K562 (cell line): ENCODE data around the gene KIT. TPM values are rescaled to one million over a fixed set of nuclear protein-coding genes. Genes with fewer than 3 reads are reported as not detected.

Source experiments
- ATAC-seq: fragments of 200-7000 bp; cut with Tn5 transposase; 3 replicates; pipeline ENCODE4 v1.9.1; 2020; ENCODE audit warnings: moderate library complexity
- BruUV-seq: library from RNA; stranded (reverse); fragments of 400-500 nt; replicated peaks from 2 replicates; lab custom pipeline; 2021; lab: Mats Ljungman, UMichigan
- CTCF ChIA-PET: fragments of 300-600 bp; formaldehyde crosslinking; extraction: SDS; loops from one replicate; lab custom pipeline; 2021; ENCODE audit warnings: low intra/inter-chr PET ratio; lab: Yijun Ruan, JAX
- POLR2A ChIA-PET: fragments of 300-600, 350-650 bp; sonication (Branson Sonifier 250); formaldehyde crosslinking; extraction: SDS; loops from one replicate; lab custom pipeline; 2021; ENCODE audit warnings: antibody characterized with exemption, inconsistent platforms; lab: Yijun Ruan, JAX
- DNase-seq, 4 experiments: peaks; one replicate each; pipeline versions ENCODE4 v3.0.0 to v3.0.0-alpha.2; 2011 to 2018; ENCODE audit warnings: low spot score in 3 of 4, mixed read lengths in 3 of 4; ENCODE audit errors: extremely low read depth in 1 of 4
- FAIRE-seq: peaks from 2 replicates; lab custom pipeline; 2011; peaks lifted over from hg19 to GRCh38; lab: Jason Lieb, UNC
- H2AFZ ChIP-seq: 2 replicates; pipeline ENCODE4 v1.6.0; 2011; ENCODE audit warnings: low read depth, low read length, control low read depth, inconsistent platforms
- H3K27ac ChIP-seq: fragments of 200-600 bp; 3 replicates; pipeline ENCODE4 v1.8.0; 2011; ENCODE audit warnings: low read depth, mild to moderate bottlenecking, control low read depth, inconsistent platforms, low read length, moderate library complexity, mixed read lengths; ENCODE audit errors: extremely low read depth
- H3K27me3 ChIP-seq, 2 experiments: fragments of 300-600 bp in 1 of 2; 2 replicates in 1 of 2; 3 replicates in 1 of 2; pipeline versions ENCODE4 v1.6.0 to v1.8.0; 2011; ENCODE audit warnings: inconsistent platforms in 2 of 2, low read length in 2 of 2, mild to moderate bottlenecking in 1 of 2, mixed read lengths in 1 of 2, moderate library complexity in 1 of 2; ENCODE audit not compliant: control insufficient read depth in 2 of 2, insufficient read depth in 2 of 2
- H3K36me3 ChIP-seq: fragments of 300-600 bp; 3 replicates; pipeline ENCODE4 v1.8.0; 2011; ENCODE audit warnings: mild to moderate bottlenecking, low read length, inconsistent platforms; ENCODE audit not compliant: control insufficient read depth, insufficient read depth
- H3K4me1 ChIP-seq, 2 experiments: fragments of 200-600 bp in 1 of 2; replicated peaks in 1 of 2; 2 replicates in 1 of 2; 3 replicates in 1 of 2; pipeline versions ENCODE4 v1.5.1 to v1.8.0; 2011; ENCODE audit warnings: inconsistent platforms in 2 of 2, low read length in 2 of 2, mild to moderate bottlenecking in 1 of 2, mixed read lengths in 1 of 2, moderate library complexity in 1 of 2; ENCODE audit not compliant: control insufficient read depth in 2 of 2, insufficient read depth in 2 of 2
- H3K4me2 ChIP-seq: 2 replicates; pipeline ENCODE4 v1.6.1; 2011; ENCODE audit warnings: low read length, control low read depth, inconsistent platforms, mixed read lengths; ENCODE audit not compliant: insufficient read depth
- H3K4me3 ChIP-seq: fragments of 200-600 bp; sonication (generic), shearing (Covaris generic); 2 replicates; pipeline ENCODE4 v1.5.1; 2016; ENCODE audit warnings: control low read depth, inconsistent platforms
- H3K79me2 ChIP-seq: fragments of 200-600 bp; 3 replicates; pipeline ENCODE4 v1.8.0; 2011; ENCODE audit warnings: low read length, inconsistent platforms; ENCODE audit not compliant: control insufficient read depth, insufficient read depth
- H3K9ac ChIP-seq, 2 experiments: 2 replicates each; pipeline versions ENCODE4 v1.6.0 to v1.6.1; 2011; ENCODE audit warnings: low read depth in 2 of 2, low read length in 2 of 2, control low read depth in 1 of 2, inconsistent platforms in 1 of 2, mild to moderate bottlenecking in 1 of 2, mixed read lengths in 1 of 2; ENCODE audit not compliant: insufficient read depth in 1 of 2
- H3K9me1 ChIP-seq: one replicate; pipeline ENCODE4 v1.6.0; 2011; ENCODE audit warnings: inconsistent platforms, mild to moderate bottlenecking, low read length, moderate library complexity; ENCODE audit not compliant: control insufficient read depth, insufficient read depth
- H3K9me3 ChIP-seq: replicated peaks from 2 replicates; pipeline ENCODE4 v1.5.1; 2011; ENCODE audit warnings: low read depth, low read length, inconsistent platforms; ENCODE audit not compliant: control insufficient read depth, insufficient read depth
- H4K20me1 ChIP-seq: replicated peaks from 2 replicates; pipeline ENCODE4 v1.6.1; 2011; ENCODE audit warnings: low read length, inconsistent platforms, mixed read lengths; ENCODE audit not compliant: control insufficient read depth, insufficient read depth
- ASH1L ChIP-seq: fragments of 450-650 bp; IDR thresholded peaks from 2 replicates; pipeline ENCODE4 v1.6.1; 2018; ENCODE audit warnings: borderline replicate concordance, mild to moderate bottlenecking, low read depth; ENCODE audit not compliant: partially characterized antibody
- CEBPB ChIP-seq: fragments of 450-650 bp; IDR thresholded peaks from 2 replicates; pipeline ENCODE4 v1.6.1; 2016; ENCODE audit warnings: missing genetic modification characterization, missing compliant biosample characterization
- CEBPG ChIP-seq, 3 experiments: fragments of 200-800 bp in 1 of 3; sonication (Bioruptor generic) in 1 of 3; sonication (generic) in 1 of 3; formaldehyde crosslinking in 1 of 3; IDR thresholded peaks in 2 of 3; conservative IDR thresholded peaks in 1 of 3; 2 replicates each; pipeline versions ENCODE4 v1.6.1 to v1.8.0; 2016 to 2022; ENCODE audit warnings: missing compliant biosample characterization in 2 of 3, missing genetic modification characterization in 2 of 3, mild to moderate bottlenecking in 1 of 3, missing genetic modification reagents in 1 of 3
- CTCF ChIP-seq, 3 experiments: IDR thresholded peaks in 2 of 3; conservative IDR thresholded peaks in 1 of 3; 2 replicates each; pipeline ENCODE4 v1.5.1; 2011 to 2012; ENCODE audit warnings: low read length in 3 of 3, mild to moderate bottlenecking in 3 of 3, control low read depth in 2 of 3, improper control_type of control experiment in 1 of 3, inconsistent platforms in 1 of 3, low read depth in 1 of 3, mixed read lengths in 1 of 3, moderate library complexity in 1 of 3; ENCODE audit not compliant: insufficient read depth in 2 of 3
- SLC30A9 ChIP-seq: fragments of 250-450 bp; sonication (Bioruptor Pico); IDR thresholded peaks from 2 replicates; pipeline ENCODE4 v1.8.0; 2022; ENCODE audit warnings: mild to moderate bottlenecking, moderate library complexity
- U2AF2 ChIP-seq: fragments of 200-400 bp; formaldehyde crosslinking; optimal IDR thresholded peaks from 2 replicates; pipeline ENCODE3; 2017; ENCODE audit warnings: low read depth, mild to moderate bottlenecking, low read length
- ZBTB2 ChIP-seq: fragments of 450-650 bp; IDR thresholded peaks from 2 replicates; pipeline ENCODE4 v1.6.1; 2016; ENCODE audit warnings: antibody characterized with exemption
- ZNF24 ChIP-seq: fragments of 450-650 bp; IDR thresholded peaks from 2 replicates; pipeline ENCODE4 v1.6.1; 2016
- WGBS: fragments of 100-300 bp; shearing (Covaris generic); methylation state at CpG from one replicate; pipeline ENCODE4 v1.1.6; 2016; ENCODE audit warnings: low coverage, mixed read lengths; ENCODE audit not compliant: insufficient coverage; ENCODE audit errors: missing lambda C conversion rate; 5-methylcytosine and 5-hydroxymethylcytosine counted together
- in situ Hi-C: fragments of 300-500 bp; cut with MboI; formaldehyde crosslinking; loops from 4 replicates; pipeline ENCODE4 v1.15.0; 2018; ENCODE audit warnings: inconsistent platforms, mixed read lengths
- intact Hi-C: fragments of 100-400 bp; cut with micrococcal nuclease; formaldehyde crosslinking; loops from 2 replicates; pipeline ENCODE4 v1.14.2; 2022
- polyA plus RNA-seq, 8 experiments: library from polyadenylated mRNA; depleted of rRNA in 4 of 8; stranded (reverse) in 5 of 8; unstranded in 3 of 8; fragments of >200 nt; fragmentation: Nextera tagmentation in 2 of 8; fragmentation: Illumina TruSeq in 1 of 8; extraction: Ambion mirVana in 2 of 8; extraction: Trizol in 1 of 8; gene quantifications; 2 replicates each; pipeline versions ENCODE4 v1.2.1 to v1.2.3, GENCODE V29; 2011 to 2014; ENCODE audit warnings: inconsistent platforms in 1 of 8, missing spikeins in 1 of 8
- total RNA-seq, 7 experiments: library from RNA; depleted of rRNA in 6 of 7; stranded (reverse); fragments of >200 nt in 6 of 7; fragmentation: Illumina TruSeq in 2 of 7; extraction: Trizol in 2 of 7; gene quantifications; 2 replicates each; pipeline versions ENCODE4 v1.2.1 to v1.2.3, GENCODE V29; 2011 to 2021; ENCODE audit warnings: low replicate concordance in 1 of 7

KIT gene
- total and polyA plus RNA-seq, 9 of the 15 experiments (the other 6 are each of a cell fraction or from before 2014, with no cell fraction given): 0.27 to 5.6 (median 0.57) TPM

GRCh38 chr4:54707406-54707805 lies 49.6 kb downstream of the KIT start (continued):
- TF ChIP-seq CTCF (IDR thresholded peaks at IDR 0.05 in 2 of 3, conservative IDR thresholded peaks at IDR 0.05 in 1 of 3; ENCODE audit: insufficient read depth in 2 of 3, low read depth in 1 of 3, low read length in 3 of 3) (no peak), ASH1L (no peak)
- TF ChIP-seq, all 486 proteins: peak for 0

DNA sequence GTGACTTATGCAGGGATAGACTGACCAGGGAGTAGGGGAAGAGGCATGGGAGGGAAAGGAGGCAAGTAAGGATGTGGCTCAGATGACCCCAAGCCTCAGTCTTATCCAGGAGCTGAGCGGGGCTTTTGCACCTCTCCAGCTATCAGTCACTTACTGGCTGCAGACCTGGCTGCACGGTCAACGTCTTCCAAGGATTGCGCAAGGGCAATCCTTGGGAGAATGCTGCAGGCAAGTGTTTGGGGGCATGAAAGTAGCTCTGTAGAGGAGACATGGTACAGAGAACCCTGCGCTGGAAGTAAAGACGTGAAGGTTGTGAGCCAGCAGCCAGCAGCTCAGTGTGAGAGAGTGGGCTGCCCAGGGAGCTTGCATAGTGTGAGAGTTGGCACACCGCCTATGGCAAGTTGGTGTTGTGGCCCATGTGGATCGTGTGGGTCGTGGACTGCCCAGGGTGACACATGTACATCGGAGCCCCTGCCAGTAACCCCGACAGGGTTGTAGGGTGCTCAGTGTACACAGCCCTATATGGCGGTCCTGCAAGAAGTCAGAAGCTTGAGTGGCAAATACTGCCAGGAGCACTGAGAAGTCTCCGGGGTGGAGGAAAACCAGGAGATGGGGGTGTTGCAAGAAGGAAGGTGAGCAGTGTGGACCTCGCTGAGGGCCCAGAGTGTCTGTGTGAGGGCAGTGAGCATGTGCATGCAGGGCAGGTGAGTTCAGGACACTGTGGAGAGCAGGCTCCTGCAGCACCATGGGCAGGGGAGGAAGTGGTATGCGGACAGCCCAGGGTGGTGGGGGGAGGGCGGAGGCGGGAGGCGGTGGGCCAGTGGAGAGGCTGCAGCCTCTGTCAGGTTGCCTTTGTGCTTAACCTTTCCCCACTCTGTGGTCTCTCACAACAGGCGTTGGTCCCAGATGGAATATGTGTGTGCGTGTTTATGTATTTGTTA lies 50.9 kb downstream of the KIT start:
- H3K79me2 ChIP-seq: no peaks in the 10 kb centered on the region
- H3K36me3 ChIP-seq: no peaks in the 10 kb centered on the region
- BruUV-seq: no TSS peak
- CTCF ChIA-PET: interaction anchor here (0.6 kb wide), 1 partner anchor 57 kb away, joined by 3 read pairs; no protein-coding TSS in a partner anchor
- DNase-seq: no peak
- intact Hi-C loops: no loop called here
- TF ChIP-seq U2AF2 (no peak), CEBPB (tag) (peak; percentile 82), SLC30A9 (CRISPR knock-in tag) (no peak), CEBPG (CRISPR knock-in tag; IDR thresholded peaks at IDR 0.05) (no peak), CEBPG (tag; conservative IDR thresholded peaks at IDR 0.05 in 1 of 2, IDR thresholded peaks at IDR 0.05 in 1 of 2) (peak; percentile 39 to 81), ZBTB2 (no peak), ZNF24 (no peak)
- TF ChIP-seq, all 486 proteins: peak for 2
- Histone ChIP-seq H3K4me3 (no peak overlapping the region), H3K4me2 (no peak overlapping the region), H3K9ac (no peak overlapping the region), H2AFZ (no peak overlapping the region), H4K20me1 (no peaks in the 10 kb centered on the region), H3K9me1 (no peaks in the 10 kb centered on the region), H3K27ac (no peak overlapping the region), H3K27me3 (peaks cover 0 to 11% of the 10 kb centered on the region in 2 experiments; a peak in 2 of 5 replicates), H3K4me1 (no peaks in the 10 kb centered on the region), H3K9me3 (no peaks in the 10 kb centered on the region)
- WGBS: 13% methylated on average over 16 of the region's 20 CpGs
- in situ Hi-C loops: no loop called here
- ATAC-seq: no peak
- POLR2A ChIA-PET: interaction anchor here (0.9 kb wide), 1 partner anchor 9 kb away, joined by 3 read pairs; no protein-coding TSS in a partner anchor
- no peak for FAIRE-seq
